ENCODE data around the gene PRPH.

The PRPH gene

DNA sequence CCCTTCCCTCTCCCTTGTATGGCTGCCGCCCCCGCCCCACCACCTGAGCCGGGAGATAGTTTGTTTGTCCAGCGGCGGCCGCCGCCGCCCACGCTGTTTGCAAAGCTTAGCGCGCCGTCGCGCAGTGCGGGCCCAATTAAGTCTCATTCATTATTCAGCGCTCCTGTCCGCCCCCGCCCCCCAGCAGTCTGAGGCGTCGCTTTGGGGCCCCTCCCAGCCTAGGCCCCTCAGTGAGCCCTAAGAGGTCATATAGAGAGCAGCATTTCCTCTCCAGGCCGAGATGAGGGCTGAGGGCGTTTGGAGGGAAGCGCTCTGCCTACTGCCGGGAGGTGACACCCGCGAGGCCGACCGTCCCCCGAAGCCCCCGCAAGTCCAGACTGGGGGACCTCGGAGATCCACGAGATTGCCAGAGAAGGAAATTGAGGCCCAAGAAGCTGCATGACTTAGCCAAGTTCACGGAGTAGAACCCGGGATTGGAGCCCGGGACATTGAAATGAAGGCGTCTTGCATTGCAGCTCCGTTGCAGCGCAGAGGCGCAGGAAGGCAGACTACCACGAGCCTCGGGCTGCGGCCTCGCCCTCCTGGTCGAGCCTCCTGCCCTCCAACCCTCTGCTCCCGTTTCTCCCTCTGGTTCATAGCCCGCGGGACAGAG, 51.8 kb downstream of the PRPH start, which contains the start of gene DNAJC22:
DNAJC22 (plus strand) TSS at position 230 of the 652 bp plus-strand sequence. CDS start 1,985 bp downstream, outside the sequence.
- Histone ChIP-seq H3K36me3 (ENCODE audit: insufficient read depth) (no peaks in the 10 kb centered on the region), H3K4me1 (ENCODE audit: low read depth, poor library complexity, severe bottlenecking) (peaks cover 43% of the 10 kb centered on the region), H3K4me2 (peak within 1 kb of the TSS; percentile 79), H3K4me3 (IDR thresholded peaks at IDR 0.05; ENCODE audit: insufficient read depth, low read depth, low read length) (no peak within 1 kb of the TSS), H3K79me2 (ENCODE audit: insufficient read depth, low read depth) (no peaks in the 10 kb centered on the region), H3K27ac (no peak within 1 kb of the TSS), H3K9ac (no peak within 1 kb of the TSS), H3K27me3 (ENCODE audit: insufficient read depth, low read depth) (peaks cover 49% of the 10 kb centered on the region), H4K20me1 (ENCODE audit: insufficient read depth) (no peaks in the 10 kb centered on the region), H2AFZ (ENCODE audit: low read depth) (peak within 1 kb of the TSS; percentile 58)
- TF ChIP-seq, protein P1, sequence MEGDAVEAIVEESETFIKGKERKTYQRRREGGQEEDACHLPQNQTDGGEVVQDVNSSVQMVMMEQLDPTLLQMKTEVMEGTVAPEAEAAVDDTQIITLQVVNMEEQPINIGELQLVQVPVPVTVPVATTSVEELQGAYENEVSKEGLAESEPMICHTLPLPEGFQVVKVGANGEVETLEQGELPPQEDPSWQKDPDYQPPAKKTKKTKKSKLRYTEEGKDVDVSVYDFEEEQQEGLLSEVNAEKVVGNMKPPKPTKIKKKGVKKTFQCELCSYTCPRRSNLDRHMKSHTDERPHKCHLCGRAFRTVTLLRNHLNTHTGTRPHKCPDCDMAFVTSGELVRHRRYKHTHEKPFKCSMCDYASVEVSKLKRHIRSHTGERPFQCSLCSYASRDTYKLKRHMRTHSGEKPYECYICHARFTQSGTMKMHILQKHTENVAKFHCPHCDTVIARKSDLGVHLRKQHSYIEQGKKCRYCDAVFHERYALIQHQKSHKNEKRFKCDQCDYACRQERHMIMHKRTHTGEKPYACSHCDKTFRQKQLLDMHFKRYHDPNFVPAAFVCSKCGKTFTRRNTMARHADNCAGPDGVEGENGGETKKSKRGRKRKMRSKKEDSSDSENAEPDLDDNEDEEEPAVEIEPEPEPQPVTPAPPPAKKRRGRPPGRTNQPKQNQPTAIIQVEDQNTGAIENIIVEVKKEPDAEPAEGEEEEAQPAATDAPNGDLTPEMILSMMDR (conservative IDR thresholded peaks at IDR 0.05; ENCODE audit: low read depth, low read length), result no peak

DNA sequence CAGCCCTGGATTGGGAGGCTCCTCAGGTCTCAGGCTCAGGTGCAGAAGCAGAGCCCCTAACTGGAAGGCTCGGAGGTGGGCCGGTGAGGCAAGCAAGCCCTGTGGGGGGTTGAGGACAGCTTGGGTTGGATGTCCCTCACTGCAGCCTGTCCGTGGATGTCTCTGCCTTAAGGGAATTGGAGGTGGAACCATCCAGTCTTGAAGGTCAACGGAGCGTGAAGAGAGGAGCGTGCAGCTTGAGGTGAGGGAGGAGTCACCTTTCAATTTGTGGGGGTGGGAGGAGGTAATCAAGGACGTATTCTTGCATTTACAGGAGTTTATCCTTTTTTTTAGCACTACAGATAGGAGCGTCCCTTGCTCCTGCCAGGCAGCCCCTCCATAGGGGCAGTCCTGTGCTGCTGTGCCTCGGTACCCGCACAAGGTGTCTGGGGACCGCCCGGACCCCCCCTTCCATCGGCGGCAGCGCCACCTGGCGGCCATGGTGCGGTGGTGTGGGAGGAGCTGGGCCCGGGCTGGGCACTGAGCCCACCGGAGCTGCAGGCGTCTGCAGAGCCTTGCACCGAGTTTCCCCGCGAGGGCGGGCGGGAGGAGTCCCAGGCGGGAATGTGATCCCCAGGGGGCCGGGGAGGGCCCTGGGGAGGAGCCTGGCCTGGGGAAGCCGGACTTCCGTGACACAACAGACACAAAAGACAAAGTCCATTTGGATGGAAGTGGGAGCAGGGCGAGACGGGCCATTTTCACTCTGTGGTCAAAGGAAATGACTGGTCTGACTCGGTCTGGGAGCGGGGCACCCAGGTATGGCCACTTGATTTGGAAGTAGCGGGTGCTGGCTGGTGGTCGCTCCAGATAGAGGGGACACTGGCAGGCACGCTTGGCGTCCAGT, 52.6 kb downstream of the PRPH start:
- peaks cover 43% of the 10 kb centered on the region for H3K4me1 ChIP-seq (ENCODE audit: low read depth, poor library complexity, severe bottlenecking)
- H3K9ac ChIP-seq, result no peak overlapping the region
- TF ChIP-seq, protein P1 (conservative IDR thresholded peaks at IDR 0.05; ENCODE audit: low read depth, low read length), result peak; percentile 93
- H3K27me3 ChIP-seq (ENCODE audit: insufficient read depth, low read depth), result peaks cover 47% of the 10 kb centered on the region
- peak overlapping the region; percentile 58 for H2AFZ ChIP-seq (ENCODE audit: low read depth)
- peak overlapping the region; percentile 79 for H3K4me2 ChIP-seq
- no peak overlapping the region for H3K4me3 ChIP-seq (IDR thresholded peaks at IDR 0.05; ENCODE audit: insufficient read depth, low read depth, low read length)
- H3K79me2 ChIP-seq (ENCODE audit: insufficient read depth, low read depth), result no peaks in the 10 kb centered on the region
- H4K20me1 ChIP-seq (ENCODE audit: insufficient read depth), result no peaks in the 10 kb centered on the region
- H3K27ac ChIP-seq, result no peak overlapping the region
- no peaks in the 10 kb centered on the region for H3K36me3 ChIP-seq (ENCODE audit: insufficient read depth)
